GM18861 (cell line): Measurements from ENCODE around the gene SPSB1.

Experiments used
- ATAC-seq: cut with Tn5 transposase; IDR thresholded peaks from one replicate; pipeline ENCODE4 v1.9.1; 2021; ENCODE audit not compliant: unreplicated experiment

The SPSB1 gene

DNA sequence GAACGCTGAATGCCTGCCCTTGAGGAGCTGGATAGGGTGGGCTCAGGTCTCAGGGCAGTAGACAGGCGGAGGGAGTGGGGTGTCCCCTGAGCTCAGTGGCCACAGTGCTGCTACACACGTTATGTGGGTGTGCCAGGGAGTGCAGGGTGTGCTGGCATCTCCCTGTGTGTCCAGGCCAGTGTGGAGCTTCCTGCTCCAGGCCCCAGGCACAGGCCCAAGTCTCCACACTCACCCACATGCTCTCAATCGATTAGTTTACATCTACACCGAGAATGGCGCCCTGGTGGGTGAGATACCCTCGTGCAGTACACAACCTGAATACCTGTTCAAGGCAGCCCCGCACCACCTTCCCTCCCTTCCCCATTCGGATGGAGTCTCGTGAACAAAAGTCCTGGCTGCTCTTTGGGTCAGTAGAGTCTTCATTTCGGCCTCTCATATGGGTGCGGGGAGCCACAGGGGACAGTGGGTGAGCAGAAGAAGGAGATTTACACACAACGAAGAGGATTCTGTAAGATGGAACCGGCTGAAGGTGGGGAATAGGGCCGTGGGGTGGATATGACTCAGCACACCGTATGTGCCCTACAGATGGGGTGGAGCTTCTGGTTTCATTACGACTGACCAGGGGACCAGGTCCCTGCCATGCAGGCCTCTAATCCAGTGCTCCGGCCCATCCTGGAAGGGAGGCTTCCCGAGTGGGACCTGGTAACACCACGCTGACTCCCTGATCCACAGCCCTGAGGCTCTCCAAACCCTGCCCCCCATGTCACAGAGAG lies 93.3 kb downstream of the SPSB1 start:
- no peak for ATAC-seq

DNA sequence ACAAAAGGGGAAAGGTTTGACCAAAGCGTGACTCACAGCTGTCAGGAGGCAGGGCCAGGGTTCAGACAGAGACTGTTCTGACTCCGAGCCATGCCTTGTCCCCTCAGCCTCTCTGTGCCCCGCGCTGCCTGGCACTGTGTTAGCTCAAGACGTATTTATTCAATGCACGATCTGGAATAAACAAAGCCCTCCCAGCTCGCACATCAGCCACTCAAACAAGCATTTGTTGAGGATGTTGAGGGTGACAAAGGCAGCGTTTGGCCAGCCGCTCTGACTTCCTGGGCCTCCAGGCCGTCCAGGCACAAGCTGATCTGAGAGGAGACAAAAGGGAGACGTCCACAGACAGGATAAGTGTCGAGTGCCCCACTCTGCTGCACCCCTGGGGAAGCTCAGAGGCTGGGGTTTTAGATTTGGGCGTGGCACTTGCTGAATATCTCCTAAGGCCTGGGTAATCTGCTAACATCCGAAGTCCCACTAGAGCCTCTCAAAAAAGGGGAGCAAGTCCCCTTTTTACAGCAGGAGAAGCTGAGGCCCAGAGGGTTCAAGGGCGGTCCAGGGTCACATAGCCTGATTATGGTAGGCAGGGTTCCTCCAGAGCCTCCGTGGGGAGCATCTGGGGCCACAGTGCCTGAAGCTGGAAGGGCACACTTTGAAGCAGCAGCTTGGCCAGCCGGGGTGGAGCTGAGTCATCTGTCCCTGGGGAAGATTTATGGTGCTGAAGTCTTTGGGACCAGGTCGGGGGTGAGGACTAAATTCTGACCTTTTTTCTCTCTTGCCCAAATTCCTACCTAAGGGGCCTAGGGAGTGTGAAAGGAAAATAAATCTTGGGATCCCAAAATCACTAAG lies 95.9 kb downstream of the SPSB1 start:
- ATAC-seq: no peak

DNA sequence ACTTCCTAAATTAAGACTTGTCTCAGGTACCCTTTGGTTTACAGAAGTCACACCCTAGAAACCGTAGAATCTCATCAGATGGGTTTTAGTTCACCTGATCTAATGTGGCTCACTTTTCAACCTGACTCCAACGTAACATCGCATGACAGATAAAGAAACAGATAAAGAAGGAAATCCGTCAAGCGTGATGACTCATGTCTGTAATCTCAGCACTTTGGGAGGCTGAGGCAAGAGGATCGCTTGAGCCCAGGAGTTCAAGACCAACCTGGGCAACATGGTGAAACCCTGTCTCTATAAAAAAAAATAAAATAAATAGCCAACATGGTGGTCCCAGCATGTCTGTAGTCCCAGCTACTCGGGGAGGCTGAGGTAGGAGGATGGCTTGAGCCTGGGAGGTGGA lies 97.3 kb downstream of the SPSB1 start:
- no peak for ATAC-seq

DNA sequence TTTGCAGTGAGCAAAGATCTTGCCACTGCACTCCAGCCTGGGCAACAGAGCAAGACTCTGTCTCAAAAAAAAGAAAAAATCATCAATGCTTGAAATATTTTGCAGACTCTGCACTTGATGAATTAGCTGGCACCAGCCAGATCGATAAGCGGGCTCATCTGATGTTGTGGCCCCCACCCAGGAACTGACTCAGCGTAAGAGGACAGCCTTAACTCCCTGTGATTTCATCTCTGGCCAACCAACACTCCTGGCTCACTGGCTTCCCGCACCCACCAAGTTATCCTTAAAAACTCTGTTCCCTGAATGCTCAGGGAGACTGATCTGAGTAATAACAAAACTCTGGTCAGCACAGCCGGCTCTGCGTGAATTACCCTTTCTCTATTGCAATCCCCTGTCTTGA lies 98.9 kb downstream of the SPSB1 start:
- no peak for ATAC-seq

DNA sequence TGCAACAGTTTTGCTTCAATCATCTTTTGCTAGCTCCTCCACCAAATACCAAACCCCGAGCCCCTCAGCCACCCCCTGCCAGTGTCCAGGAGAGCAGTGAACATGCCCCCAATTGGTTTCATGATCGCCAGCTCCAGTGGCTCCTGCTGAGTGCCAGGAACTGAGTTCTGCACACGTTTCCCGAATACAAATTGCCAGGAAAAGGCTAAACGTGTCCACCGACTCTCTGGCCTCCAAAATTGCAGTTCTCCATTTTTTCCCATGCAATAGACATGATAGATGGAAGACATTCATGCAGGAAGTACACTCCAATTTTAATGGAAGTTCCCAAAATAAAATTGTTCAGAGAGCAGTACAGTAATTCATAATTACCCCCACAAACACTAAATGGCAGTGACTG lies 101.3 kb downstream of the SPSB1 start:
- no peak for ATAC-seq

DNA sequence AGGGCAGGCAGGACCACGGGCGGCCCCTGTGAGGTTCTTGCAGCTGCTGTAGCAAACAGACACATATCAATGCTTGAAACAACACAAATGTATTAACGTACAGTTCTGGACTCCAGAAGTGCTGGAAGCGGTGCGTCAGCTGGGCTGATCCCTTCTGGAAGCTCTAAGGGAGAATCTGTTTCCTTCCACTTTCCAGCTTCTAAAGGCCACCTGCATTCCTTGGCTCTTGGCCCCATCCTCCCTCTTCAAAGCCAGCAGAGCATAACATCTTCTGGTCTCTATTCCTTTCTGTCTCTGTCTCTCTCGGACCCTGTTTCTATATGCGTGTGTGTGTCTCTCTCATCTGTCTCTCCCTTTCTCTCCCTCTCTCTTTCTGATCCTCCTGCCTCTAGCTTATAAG lies 102.3 kb downstream of the SPSB1 start:
- ATAC-seq: no peak

DNA sequence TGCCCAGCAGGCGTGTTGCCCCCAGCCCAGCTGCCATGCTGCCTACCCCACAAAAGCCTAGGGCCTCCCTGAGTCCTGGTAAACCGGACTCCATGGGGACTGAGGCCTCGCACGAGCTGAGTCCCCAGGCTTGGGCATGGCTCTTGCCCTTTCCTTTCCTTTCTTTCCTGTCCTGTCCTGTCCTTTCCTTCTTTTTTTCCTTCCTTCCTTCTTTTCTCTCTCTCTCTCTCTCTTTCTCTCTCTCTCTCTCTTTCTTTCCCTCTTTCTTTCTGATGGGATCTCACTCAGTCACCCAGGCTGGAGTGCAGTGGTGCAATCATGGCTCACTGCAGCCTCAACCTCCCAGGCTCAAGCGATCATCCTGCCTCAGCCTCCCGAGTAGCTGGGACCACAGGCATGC lies 104.4 kb downstream of the SPSB1 start:
- no peak for ATAC-seq

DNA sequence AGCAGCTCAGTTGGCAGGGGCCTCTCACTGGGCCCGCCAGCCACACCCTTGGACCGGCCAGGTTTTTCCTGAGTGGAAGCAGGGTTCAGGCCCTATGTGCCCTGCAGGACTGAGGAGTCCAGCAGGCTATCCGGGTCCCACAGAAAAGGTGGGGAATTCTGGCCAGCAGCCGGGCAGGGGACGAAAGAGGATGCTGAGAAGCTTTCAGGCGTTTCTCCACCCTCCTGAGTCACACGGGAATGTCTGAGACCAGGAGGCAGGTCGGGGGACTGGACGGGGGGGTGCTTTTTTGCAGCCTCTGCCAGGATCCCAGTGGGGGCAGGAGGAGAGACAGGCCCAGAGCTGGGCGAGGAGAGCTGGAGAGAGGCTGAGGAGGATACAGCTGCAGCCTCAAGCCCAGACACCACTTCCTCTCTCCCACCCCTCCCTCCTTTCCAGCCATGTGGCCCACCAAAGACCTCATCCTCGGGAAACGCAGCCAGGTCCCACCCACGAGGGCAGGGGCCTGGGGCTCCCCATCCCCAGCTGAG lies 105.4 kb downstream of the SPSB1 start:
- no peak for ATAC-seq

DNA sequence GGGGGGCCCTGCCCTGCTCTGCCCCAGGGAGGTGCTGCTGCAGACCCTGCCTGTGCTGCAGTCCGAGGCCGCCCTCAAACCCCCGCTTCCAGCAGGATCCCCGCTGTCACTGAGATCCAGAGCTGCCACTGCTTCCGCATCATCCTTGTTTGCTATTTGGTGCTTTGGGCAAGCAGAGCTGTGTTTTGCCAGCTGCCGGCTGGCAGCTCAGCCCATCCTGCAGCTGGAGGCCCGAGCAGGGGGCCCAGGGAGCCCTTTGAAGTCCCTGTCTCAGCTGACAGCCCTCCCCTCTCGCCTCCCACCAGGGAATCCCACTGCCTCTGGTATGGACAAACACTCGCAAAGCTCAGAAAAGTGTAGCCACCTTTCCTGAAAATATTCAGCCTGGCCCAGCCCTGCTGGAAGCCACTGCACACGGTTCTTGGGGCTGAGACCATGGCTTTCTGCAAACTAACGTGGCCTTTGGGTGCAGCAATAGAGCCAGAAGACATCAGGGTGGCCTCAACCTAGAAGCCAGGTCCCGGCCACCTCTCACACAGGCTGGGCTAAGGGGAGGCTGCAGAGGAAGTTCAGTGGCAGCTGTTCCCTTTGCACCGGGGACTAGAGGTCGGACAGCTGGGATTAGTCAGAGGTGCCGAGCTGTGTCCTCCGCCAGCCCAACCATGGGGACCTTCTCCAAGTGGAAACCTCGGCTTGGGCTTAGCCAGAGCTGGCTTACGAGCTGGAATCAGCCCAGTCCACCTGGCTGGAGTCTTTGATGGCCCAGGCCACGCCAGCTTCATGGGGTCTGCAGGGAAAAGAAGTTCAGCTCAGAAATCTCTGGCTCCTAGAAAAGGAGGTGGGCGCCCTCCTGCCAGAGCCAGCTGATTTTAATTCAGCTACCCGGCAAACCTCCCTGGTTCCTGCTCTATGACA lies 107.1 kb downstream of the SPSB1 start:
- ATAC-seq: no peak

DNA sequence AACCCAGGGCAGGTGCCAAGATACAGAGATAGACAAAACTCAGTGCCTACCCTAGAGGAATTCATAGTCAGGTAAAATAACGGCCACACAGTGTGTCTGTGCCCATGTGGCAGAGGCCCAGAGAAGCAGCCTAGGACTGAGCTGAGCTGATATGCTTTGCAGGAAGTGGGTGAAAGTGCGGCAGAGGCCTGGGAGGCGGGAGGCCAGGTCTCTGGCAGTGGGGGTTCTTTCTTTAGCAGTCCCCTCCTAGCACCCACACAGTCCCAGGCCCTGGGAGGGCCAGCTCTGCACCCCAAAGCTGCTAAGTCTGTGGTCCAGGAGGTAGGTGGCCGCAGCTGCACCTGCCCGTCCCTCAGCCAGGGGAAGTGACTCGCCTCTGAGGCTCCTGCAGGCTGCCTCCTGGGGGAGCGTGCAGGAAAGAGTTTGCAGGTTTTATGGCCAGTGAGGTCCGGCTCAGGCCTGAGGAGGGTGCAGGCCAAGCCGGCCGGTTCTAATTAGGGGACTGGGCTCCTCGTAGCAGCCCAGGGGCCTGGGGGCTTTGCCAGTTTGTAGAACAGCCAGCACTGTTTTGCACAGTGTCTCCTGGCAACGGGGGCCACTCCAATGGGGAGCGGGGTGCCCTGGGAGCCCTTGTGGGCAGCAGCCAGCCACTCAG lies 107.9 kb downstream of the SPSB1 start:
- no peak for ATAC-seq

DNA sequence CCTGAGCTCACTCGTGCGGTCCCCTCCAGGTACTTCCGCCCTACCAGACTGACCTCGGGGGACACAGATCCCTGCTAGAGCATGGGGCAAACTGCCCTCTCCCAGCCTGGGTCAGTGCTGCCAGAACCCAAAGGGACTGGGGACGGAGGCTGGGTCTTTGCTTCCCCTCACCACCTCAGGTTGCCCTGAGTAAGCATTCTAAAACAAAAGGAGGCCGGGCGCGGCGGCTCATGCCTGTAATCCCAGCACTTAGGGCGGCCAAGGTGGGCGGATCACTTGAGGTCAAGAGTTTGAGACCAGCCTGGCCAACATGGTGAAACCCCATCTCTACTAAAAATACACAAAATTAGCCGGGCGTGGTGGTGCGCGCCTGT lies 108.4 kb downstream of the SPSB1 start:
- no peak for ATAC-seq

DNA sequence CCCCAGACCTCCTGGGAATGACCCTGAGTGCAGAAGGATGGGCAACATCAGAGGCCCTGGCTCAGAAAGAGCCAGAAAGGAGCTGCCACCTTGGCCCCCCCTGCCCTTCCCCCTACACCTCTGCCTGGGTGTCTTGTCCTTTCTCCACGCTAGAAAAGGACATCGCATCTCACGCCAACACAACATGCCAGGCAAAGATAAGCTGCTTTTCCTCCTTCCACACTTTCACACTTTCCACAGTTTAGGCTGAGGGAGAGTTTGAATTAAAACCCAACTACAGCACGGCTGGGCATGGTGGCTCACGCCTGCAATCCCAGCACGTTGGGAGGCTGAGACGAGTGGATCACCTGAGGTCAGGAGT lies 109.5 kb downstream of the SPSB1 start:
- ATAC-seq: no peak

DNA sequence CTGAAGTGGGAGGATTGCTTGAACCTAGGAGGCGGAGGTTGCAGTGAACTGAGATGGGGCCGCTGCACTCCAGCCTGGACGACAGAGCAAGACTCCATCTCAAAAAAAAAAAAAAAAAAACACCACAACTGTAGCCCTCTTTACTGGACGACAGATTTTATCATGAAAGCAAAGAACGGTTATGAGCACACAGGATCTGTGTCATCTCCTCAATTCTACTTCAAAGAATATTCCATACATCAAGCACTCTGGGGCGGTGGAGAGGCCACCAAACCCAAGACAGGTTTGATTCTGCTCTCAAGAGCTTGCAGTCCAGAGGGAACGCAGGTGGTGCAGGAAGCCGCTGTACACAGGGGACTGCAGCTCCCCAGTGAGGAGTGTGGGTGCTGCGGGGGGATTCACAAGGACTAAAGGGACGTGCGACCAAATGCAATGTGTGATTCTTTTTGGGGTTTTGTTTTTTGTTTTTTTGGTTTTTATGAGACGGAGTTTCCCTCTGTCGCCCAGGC lies 110.1 kb downstream of the SPSB1 start:
- ATAC-seq: no peak

DNA sequence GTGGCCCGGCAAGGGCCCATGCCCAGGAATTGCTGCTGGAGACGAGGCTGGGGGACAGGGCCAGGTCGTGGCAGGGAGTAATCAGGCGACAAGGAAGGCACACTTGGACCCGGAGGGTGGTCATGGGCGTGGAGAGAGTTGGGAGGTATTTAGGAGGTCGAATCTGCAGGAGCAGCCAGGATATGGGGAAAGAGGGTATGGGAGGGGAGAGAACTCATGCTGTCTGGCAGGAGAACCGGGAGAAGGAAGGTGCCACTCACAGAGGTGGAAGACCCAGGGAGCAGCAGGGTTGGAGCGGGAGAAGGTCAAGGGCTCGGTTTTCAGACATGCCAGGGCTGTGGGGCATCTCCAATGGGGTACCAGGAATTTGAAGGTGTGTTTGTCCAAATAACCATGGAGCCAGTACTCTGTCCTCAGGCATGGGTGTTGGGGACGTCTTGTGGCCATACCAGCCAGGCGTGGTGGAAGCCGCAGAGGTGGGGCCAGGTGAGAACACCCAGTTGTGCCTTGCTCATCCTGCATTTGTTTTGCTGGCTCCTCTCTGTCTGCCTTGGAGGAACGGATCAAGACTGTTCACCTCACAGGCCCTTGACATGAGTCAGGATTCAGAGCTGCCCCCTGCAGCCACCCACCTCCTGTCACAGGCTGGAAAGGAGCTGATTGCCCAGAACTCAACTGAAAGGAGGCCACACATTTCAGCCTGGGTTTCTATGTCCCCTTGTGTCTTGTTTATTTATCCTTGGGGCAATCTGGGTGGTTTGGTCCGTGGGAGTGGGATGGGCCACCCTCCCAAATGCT lies 111.6 kb downstream of the SPSB1 start:
- ATAC-seq: no peak

DNA sequence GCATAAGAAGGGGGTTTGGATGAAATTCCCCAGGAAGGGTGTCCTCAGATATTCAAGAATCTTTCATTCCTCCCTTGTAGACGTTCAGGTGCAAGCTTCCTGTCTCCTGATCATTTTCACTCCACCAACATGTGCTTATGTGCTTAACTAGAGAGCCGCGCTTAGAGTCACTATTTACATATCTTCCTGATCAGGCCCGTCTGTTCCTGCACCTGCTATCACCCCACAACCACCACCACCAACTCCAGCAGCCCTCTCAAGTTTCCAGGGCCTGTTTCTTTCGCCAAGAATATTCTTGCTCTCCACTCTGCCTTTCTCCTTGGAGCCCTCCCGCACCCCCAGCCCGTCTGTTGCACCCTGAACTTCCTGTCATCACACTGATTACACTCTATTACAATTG lies 113.4 kb downstream of the SPSB1 start:
- no peak for ATAC-seq

DNA sequence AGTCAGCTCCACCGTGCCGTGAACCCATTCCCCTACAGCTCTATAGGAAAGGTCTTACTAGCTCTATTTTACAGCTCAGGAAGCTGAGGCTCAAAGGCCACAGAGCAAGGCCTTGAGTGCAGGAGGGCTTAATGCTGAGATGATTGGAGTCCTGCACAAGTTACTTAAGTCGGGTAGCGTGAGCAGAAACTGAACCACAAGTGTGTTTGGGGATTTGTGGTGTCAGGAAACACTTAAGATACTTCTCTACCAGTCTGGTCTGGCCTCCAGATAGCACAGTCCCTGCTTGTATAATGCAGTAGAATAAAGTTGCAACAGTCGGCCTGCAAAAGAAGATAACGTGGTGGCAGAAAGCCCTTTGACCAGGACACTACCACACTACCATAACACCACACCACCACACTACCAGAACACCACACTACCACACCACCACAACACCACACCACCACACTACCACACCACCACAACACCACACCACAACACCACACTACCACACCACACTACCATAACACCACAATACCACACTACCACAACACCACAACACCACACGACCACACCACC lies 118.1 kb downstream of the SPSB1 start:
- ATAC-seq: no peak

DNA sequence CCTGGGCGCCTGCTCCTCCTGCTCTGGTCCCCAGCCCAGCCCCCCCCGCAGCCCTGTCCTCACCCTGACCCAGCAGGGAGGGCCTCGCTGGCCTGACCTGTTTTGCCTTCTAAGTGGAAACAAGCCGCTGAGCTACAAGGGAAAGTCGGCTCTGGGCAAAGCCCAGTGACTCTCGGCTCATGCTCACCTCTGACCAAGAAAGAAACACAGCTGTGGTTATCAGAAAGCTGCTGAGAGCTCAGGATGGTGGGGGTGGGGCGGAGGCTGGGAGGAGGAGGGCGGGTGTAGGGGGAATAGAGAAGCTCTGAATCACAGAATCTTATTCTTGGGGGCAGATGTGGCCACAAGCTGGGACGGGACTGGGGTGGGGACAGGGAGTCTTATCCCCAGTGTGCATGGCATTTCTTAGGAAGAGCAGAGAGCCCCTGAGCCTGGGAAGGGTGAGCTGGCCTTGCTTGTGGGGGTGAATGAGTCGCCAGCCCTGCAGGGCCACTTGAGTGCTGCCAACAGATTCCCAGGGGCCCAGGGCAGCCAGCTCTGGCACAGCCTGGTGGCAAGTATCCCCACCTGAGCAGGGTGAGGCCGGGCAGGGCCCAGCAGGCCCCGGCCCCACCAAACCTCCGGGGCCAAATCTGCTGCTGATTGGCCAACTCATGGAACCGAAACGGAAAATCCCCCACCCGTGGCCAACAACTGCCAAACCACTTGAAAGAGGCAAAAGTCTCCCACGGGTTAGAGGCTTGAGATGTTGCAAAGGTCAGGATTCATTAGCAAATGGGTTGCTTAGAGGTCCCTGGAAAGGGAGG lies 120.6 kb downstream of the SPSB1 start:
- ATAC-seq: peak; percentile 44

DNA sequence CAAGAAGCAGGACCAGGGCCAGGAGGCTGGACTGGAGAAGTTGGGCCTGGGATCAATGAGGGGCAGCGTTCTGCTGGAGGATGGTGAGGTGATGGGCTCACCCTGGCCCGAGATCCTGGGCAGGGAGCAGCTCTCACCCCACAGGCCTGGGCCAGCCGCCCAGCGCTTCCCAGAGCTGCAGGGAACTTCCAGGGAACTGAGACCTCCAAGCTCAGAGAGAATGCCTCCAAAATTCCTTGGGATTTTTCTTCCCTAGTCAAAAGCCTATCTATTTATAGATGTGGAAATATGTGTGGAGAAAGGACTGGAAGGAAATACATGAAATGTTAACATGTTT lies 121.2 kb downstream of the SPSB1 start:
- ATAC-seq: no peak

DNA sequence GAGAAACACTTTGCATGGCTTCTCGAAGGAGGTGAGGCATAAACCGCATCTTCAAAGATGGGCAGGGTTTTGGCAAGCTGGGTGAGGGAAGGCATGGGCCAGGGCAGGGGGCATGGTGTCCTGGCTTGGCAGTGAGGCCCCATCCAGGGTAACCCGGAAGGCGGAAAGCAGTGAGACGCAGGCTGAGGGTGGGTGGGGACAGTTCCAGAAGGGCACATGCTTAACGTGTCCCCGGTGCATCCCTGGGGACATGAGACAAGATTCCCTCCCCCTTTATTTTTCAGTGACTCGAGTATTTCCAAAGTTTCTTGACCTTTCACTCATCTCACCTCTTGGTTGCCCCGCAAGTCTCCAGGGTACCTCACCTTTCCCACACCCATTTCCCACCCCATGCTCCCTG lies 123.8 kb downstream of the SPSB1 start:
- ATAC-seq: no peak
